ENCODE data around the gene GOLGA6D. TPM values are rescaled to one million over a fixed set of nuclear protein-coding genes. Genes with fewer than 3 reads are reported as not detected.
"Not testable (repeated sequence)": the region's sequence is repeated elsewhere in the genome, so short reads cannot be mapped to it uniquely, and the experiment has no call there.

The GOLGA6D gene
- total RNA-seq, 4 donors from 2014 or later, result not detected

- ATAC-seq (no peak), DNase-seq (no peak)
- Histone ChIP-seq H3K36me3 (no peaks in the 10 kb centered on the region), H3K4me1 (no peaks in the 10 kb centered on the region), H3K4me3 (no peak overlapping the region), H3K27me3 (peaks cover 1 to 6% (median 4%) of the 10 kb centered on the region in 3 donors), H3K9me3 (no peaks in the 10 kb centered on the region), H3K27ac (no peak overlapping the region)
- intact Hi-C loops (cut with DNase I; ENCODE audit: low total_unique reads) (no loop called here), in situ Hi-C loops (cut with MboI; ENCODE audit: low sequenced_read_pairs in 4 of 4) (no loop called here)
- no peak for TF ChIP-seq CTCF (IDR thresholded peaks at IDR 0.05 in 4 of 5, conservative IDR thresholded peaks at IDR 0.05 in 1 of 5)
- TF ChIP-seq POLR2A (IDR thresholded peaks at IDR 0.05), result no peak
Measured at GRCh38 chr15:75313116-75313845, 30.6 kb downstream of the GOLGA6D start.

- Histone ChIP-seq H3K36me3 (no peaks in the 10 kb centered on the region), H3K9me3 (no peaks in the 10 kb centered on the region), H3K4me1 (no peaks in the 10 kb centered on the region), H3K27ac (no peak overlapping the region), H3K4me3 (no peak overlapping the region), H3K27me3 (no peaks in the 10 kb centered on the region)
- DNase-seq, result no peak
- no peak for TF ChIP-seq POLR2A (IDR thresholded peaks at IDR 0.05)
- TF ChIP-seq CTCF (IDR thresholded peaks at IDR 0.05 in 4 of 5, conservative IDR thresholded peaks at IDR 0.05 in 1 of 5), result no peak
- in situ Hi-C loops (cut with MboI; ENCODE audit: low sequenced_read_pairs in 4 of 4), result no loop called here
- no peak for ATAC-seq
- intact Hi-C loops (cut with DNase I; ENCODE audit: low total_unique reads), result no loop called here
Measured at GRCh38 chr15:75314552-75315290, 32.1 kb downstream of the GOLGA6D start.

- ATAC-seq; H3K4me1 ChIP-seq; DNase-seq; intact Hi-C loops (cut with DNase I; ENCODE audit: low total_unique reads); in situ Hi-C loops (cut with MboI; ENCODE audit: low sequenced_read_pairs in 4 of 4); H3K36me3 ChIP-seq; H3K27ac ChIP-seq; H3K4me3 ChIP-seq; H3K9me3 ChIP-seq; H3K27me3 ChIP-seq: not testable (repeated sequence)
Measured at GRCh38 chr15:75319231-75319897, 36.7 kb downstream of the GOLGA6D start.

- H3K36me3 ChIP-seq, result no peaks in the 10 kb centered on the region
- no peak for TF ChIP-seq CTCF (IDR thresholded peaks at IDR 0.05 in 4 of 5, conservative IDR thresholded peaks at IDR 0.05 in 1 of 5)
- TF ChIP-seq POLR2A (IDR thresholded peaks at IDR 0.05), result no peak
- H3K4me1 ChIP-seq, result no peaks in the 10 kb centered on the region
- intact Hi-C loops (cut with DNase I; ENCODE audit: low total_unique reads), result loop anchor here (10.0 kb wide), 1 partner anchor 87 kb away; no protein-coding TSS in a partner anchor
- ATAC-seq (no peak), DNase-seq (no peak)
- no peaks in the 10 kb centered on the region for H3K27me3 ChIP-seq
- in situ Hi-C loops (cut with MboI; ENCODE audit: low sequenced_read_pairs in 4 of 4), result no loop called here
- H3K9me3 ChIP-seq, result no peaks in the 10 kb centered on the region
- no peak overlapping the region for H3K27ac ChIP-seq
- H3K4me3 ChIP-seq, result no peak overlapping the region
Measured at GRCh38 chr15:75321711-75322110, 39.1 kb downstream of the GOLGA6D start.

- Histone ChIP-seq H3K4me3 (no peak overlapping the region), H3K9me3 (no peaks in the 10 kb centered on the region), H3K27ac (no peak overlapping the region), H3K4me1 (no peaks in the 10 kb centered on the region), H3K27me3 (no peaks in the 10 kb centered on the region), H3K36me3 (no peaks in the 10 kb centered on the region)
- DNase-seq, result no peak
- TF ChIP-seq POLR2A (IDR thresholded peaks at IDR 0.05), result no peak
- TF ChIP-seq CTCF (IDR thresholded peaks at IDR 0.05 in 4 of 5, conservative IDR thresholded peaks at IDR 0.05 in 1 of 5), result no peak
- no peak for ATAC-seq
- intact Hi-C loops (cut with DNase I; ENCODE audit: low total_unique reads) (loop anchor here (10.0 kb wide), 1 partner anchor 91 kb away; no protein-coding TSS in a partner anchor), in situ Hi-C loops (cut with MboI; ENCODE audit: low sequenced_read_pairs in 4 of 4) (no loop called here)
Measured at GRCh38 chr15:75325922-75326321, 43.3 kb downstream of the GOLGA6D start.
